K562 (cell line): ENCODE measurements around the gene TNFSF4. TPM values are rescaled to one million over a fixed set of nuclear protein-coding genes. Genes with fewer than 3 reads are reported as not detected.

Experiments used
- ATAC-seq: fragments of 200-7000 bp; cut with Tn5 transposase; 3 replicates; pipeline ENCODE4 v1.9.1; 2020; ENCODE audit warnings: moderate library complexity
- BruUV-seq: library from RNA; stranded (reverse); fragments of 400-500 nt; replicated peaks from 2 replicates; lab custom pipeline; 2021; lab: Mats Ljungman, UMichigan
- CTCF ChIA-PET: fragments of 300-600 bp; formaldehyde crosslinking; extraction: SDS; loops from one replicate; lab custom pipeline; 2021; ENCODE audit warnings: low intra/inter-chr PET ratio; lab: Yijun Ruan, JAX
- POLR2A ChIA-PET: fragments of 300-600, 350-650 bp; sonication (Branson Sonifier 250); formaldehyde crosslinking; extraction: SDS; loops from one replicate; lab custom pipeline; 2021; ENCODE audit warnings: antibody characterized with exemption, inconsistent platforms; lab: Yijun Ruan, JAX
- DNase-seq, 4 experiments: peaks; one replicate each; pipeline versions ENCODE4 v3.0.0 to v3.0.0-alpha.2; 2011 to 2018; ENCODE audit warnings: low spot score in 3 of 4, mixed read lengths in 3 of 4; ENCODE audit errors: extremely low read depth in 1 of 4
- FAIRE-seq: peaks from 2 replicates; lab custom pipeline; 2011; peaks lifted over from hg19 to GRCh38; lab: Jason Lieb, UNC
- H2AFZ ChIP-seq: 2 replicates; pipeline ENCODE4 v1.6.0; 2011; ENCODE audit warnings: low read depth, low read length, control low read depth, inconsistent platforms
- H3K27ac ChIP-seq: fragments of 200-600 bp; 3 replicates; pipeline ENCODE4 v1.8.0; 2011; ENCODE audit warnings: low read depth, mild to moderate bottlenecking, control low read depth, inconsistent platforms, low read length, moderate library complexity, mixed read lengths; ENCODE audit errors: extremely low read depth
- H3K27me3 ChIP-seq, 2 experiments: fragments of 300-600 bp in 1 of 2; 2 replicates in 1 of 2; 3 replicates in 1 of 2; pipeline versions ENCODE4 v1.6.0 to v1.8.0; 2011; ENCODE audit warnings: inconsistent platforms in 2 of 2, low read length in 2 of 2, mild to moderate bottlenecking in 1 of 2, mixed read lengths in 1 of 2, moderate library complexity in 1 of 2; ENCODE audit not compliant: control insufficient read depth in 2 of 2, insufficient read depth in 2 of 2
- H3K36me3 ChIP-seq: fragments of 300-600 bp; 3 replicates; pipeline ENCODE4 v1.8.0; 2011; ENCODE audit warnings: mild to moderate bottlenecking, low read length, inconsistent platforms; ENCODE audit not compliant: control insufficient read depth, insufficient read depth
- H3K4me1 ChIP-seq, 2 experiments: fragments of 200-600 bp in 1 of 2; replicated peaks in 1 of 2; 2 replicates in 1 of 2; 3 replicates in 1 of 2; pipeline versions ENCODE4 v1.5.1 to v1.8.0; 2011; ENCODE audit warnings: inconsistent platforms in 2 of 2, low read length in 2 of 2, mild to moderate bottlenecking in 1 of 2, mixed read lengths in 1 of 2, moderate library complexity in 1 of 2; ENCODE audit not compliant: control insufficient read depth in 2 of 2, insufficient read depth in 2 of 2
- H3K4me2 ChIP-seq: 2 replicates; pipeline ENCODE4 v1.6.1; 2011; ENCODE audit warnings: low read length, control low read depth, inconsistent platforms, mixed read lengths; ENCODE audit not compliant: insufficient read depth
- H3K4me3 ChIP-seq: fragments of 200-600 bp; sonication (generic), shearing (Covaris generic); 2 replicates; pipeline ENCODE4 v1.5.1; 2016; ENCODE audit warnings: control low read depth, inconsistent platforms
- H3K79me2 ChIP-seq: fragments of 200-600 bp; 3 replicates; pipeline ENCODE4 v1.8.0; 2011; ENCODE audit warnings: low read length, inconsistent platforms; ENCODE audit not compliant: control insufficient read depth, insufficient read depth
- H3K9ac ChIP-seq, 2 experiments: 2 replicates each; pipeline versions ENCODE4 v1.6.0 to v1.6.1; 2011; ENCODE audit warnings: low read depth in 2 of 2, low read length in 2 of 2, control low read depth in 1 of 2, inconsistent platforms in 1 of 2, mild to moderate bottlenecking in 1 of 2, mixed read lengths in 1 of 2; ENCODE audit not compliant: insufficient read depth in 1 of 2
- H3K9me1 ChIP-seq: one replicate; pipeline ENCODE4 v1.6.0; 2011; ENCODE audit warnings: inconsistent platforms, mild to moderate bottlenecking, low read length, moderate library complexity; ENCODE audit not compliant: control insufficient read depth, insufficient read depth
- H3K9me3 ChIP-seq: replicated peaks from 2 replicates; pipeline ENCODE4 v1.5.1; 2011; ENCODE audit warnings: low read depth, low read length, inconsistent platforms; ENCODE audit not compliant: control insufficient read depth, insufficient read depth
- H4K20me1 ChIP-seq: replicated peaks from 2 replicates; pipeline ENCODE4 v1.6.1; 2011; ENCODE audit warnings: low read length, inconsistent platforms, mixed read lengths; ENCODE audit not compliant: control insufficient read depth, insufficient read depth
- ARID1B ChIP-seq: fragments of 450-650 bp; IDR thresholded peaks from 2 replicates; pipeline ENCODE4 v1.6.1; 2016; ENCODE audit warnings: antibody characterized with exemption, mild to moderate bottlenecking, inconsistent platforms
- ATF3 ChIP-seq, 2 experiments: fragments of 450-650 bp in 1 of 2; sonication (generic) in 1 of 2; formaldehyde crosslinking in 1 of 2; IDR thresholded peaks in 1 of 2; conservative IDR thresholded peaks in 1 of 2; 2 replicates each; pipeline versions ENCODE4 v1.6.1 to v1.8.1; 2016 to 2023; ENCODE audit warnings: mild to moderate bottlenecking in 2 of 2, moderate library complexity in 2 of 2, inconsistent platforms in 1 of 2, missing genetic modification reagents in 1 of 2
- ATF7 ChIP-seq: fragments of 450-650 bp; IDR thresholded peaks from 2 replicates; pipeline ENCODE4 v1.7.1; 2014; ENCODE audit warnings: mild to moderate bottlenecking, moderate library complexity
- CAMTA2 ChIP-seq: fragments of 250-450 bp; sonication (Bioruptor Pico); conservative IDR thresholded peaks from 2 replicates; pipeline ENCODE4 v1.5.1; 2022
- CREBBP ChIP-seq: IDR thresholded peaks from one replicate; pipeline ENCODE4 v1.6.1; 2012; ENCODE audit warnings: low read depth, mild to moderate bottlenecking, control low read depth, inconsistent platforms, low read length
- ESRRB ChIP-seq: fragments of 250-450 bp; sonication (Bioruptor Pico); IDR thresholded peaks from 2 replicates; pipeline ENCODE4 v1.5.0; 2020; ENCODE audit warnings: mild to moderate bottlenecking, moderate library complexity, borderline replicate concordance
- FOSL1 ChIP-seq: fragments of 200-800 bp; sonication (Bioruptor generic); conservative IDR thresholded peaks from 2 replicates; pipeline ENCODE4 v1.6.1; 2016; ENCODE audit warnings: missing genetic modification characterization, missing compliant biosample characterization
- JUNB ChIP-seq: fragments of 450-650 bp; formaldehyde crosslinking; conservative IDR thresholded peaks from 2 replicates; pipeline ENCODE4 v1.4.0; 2020; ENCODE audit warnings: mild to moderate bottlenecking
- MEIS2 ChIP-seq: fragments of 450-650 bp; IDR thresholded peaks from 2 replicates; pipeline ENCODE4 v1.6.1; 2014; ENCODE audit warnings: mild to moderate bottlenecking; ENCODE audit not compliant: partially characterized antibody
- PHTF2 ChIP-seq: fragments of 250-450 bp; sonication (Bioruptor Pico); IDR thresholded peaks from 2 replicates; pipeline ENCODE4 v1.5.0; 2021; ENCODE audit warnings: mild to moderate bottlenecking
- SIRT6 ChIP-seq: IDR thresholded peaks from one replicate; pipeline ENCODE4 v1.6.1; 2012; ENCODE audit warnings: low read depth, mild to moderate bottlenecking, control low read depth, inconsistent platforms, low read length, moderate library complexity
- TAF1 ChIP-seq: IDR thresholded peaks from 2 replicates; pipeline ENCODE4 v1.6.1; 2011; ENCODE audit warnings: mild to moderate bottlenecking, low read length, moderate library complexity; ENCODE audit not compliant: insufficient read depth, control insufficient read depth, severe bottlenecking; ENCODE audit errors: extremely low read depth
- WGBS: fragments of 100-300 bp; shearing (Covaris generic); methylation state at CpG from one replicate; pipeline ENCODE4 v1.1.6; 2016; ENCODE audit warnings: low coverage, mixed read lengths; ENCODE audit not compliant: insufficient coverage; ENCODE audit errors: missing lambda C conversion rate; 5-methylcytosine and 5-hydroxymethylcytosine counted together
- in situ Hi-C: fragments of 300-500 bp; cut with MboI; formaldehyde crosslinking; loops from 4 replicates; pipeline ENCODE4 v1.15.0; 2018; ENCODE audit warnings: inconsistent platforms, mixed read lengths
- intact Hi-C: fragments of 100-400 bp; cut with micrococcal nuclease; formaldehyde crosslinking; loops from 2 replicates; pipeline ENCODE4 v1.14.2; 2022
- polyA plus RNA-seq, 8 experiments: library from polyadenylated mRNA; depleted of rRNA in 4 of 8; stranded (reverse) in 5 of 8; unstranded in 3 of 8; fragments of >200 nt; fragmentation: Nextera tagmentation in 2 of 8; fragmentation: Illumina TruSeq in 1 of 8; extraction: Ambion mirVana in 2 of 8; extraction: Trizol in 1 of 8; gene quantifications; 2 replicates each; pipeline versions ENCODE4 v1.2.1 to v1.2.3, GENCODE V29; 2011 to 2014; ENCODE audit warnings: inconsistent platforms in 1 of 8, missing spikeins in 1 of 8
- total RNA-seq, 7 experiments: library from RNA; depleted of rRNA in 6 of 7; stranded (reverse); fragments of >200 nt in 6 of 7; fragmentation: Illumina TruSeq in 2 of 7; extraction: Trizol in 2 of 7; gene quantifications; 2 replicates each; pipeline versions ENCODE4 v1.2.1 to v1.2.3, GENCODE V29; 2011 to 2021; ENCODE audit warnings: low replicate concordance in 1 of 7
- TF ChIP-seq, protein P1 (sequence below), 2 experiments: IDR thresholded peaks in 1 of 2; conservative IDR thresholded peaks in 1 of 2; 2 replicates each; pipeline ENCODE4 v1.6.1; 2016; ENCODE audit warnings: low read depth in 2 of 2, mild to moderate bottlenecking in 1 of 2, missing compliant biosample characterization in 1 of 2, missing genetic modification characterization in 1 of 2, moderate library complexity in 1 of 2
- TF ChIP-seq, protein P2 (sequence below): fragments of 450-650 bp; IDR thresholded peaks from 2 replicates; pipeline ENCODE4 v1.6.1; 2018; ENCODE audit not compliant: partially characterized antibody

The TNFSF4 gene
- total and polyA plus RNA-seq, 9 of the 15 experiments (the other 6 are each of a cell fraction or from before 2014, with no cell fraction given): 0.08 to 0.23 (median 0.15) TPM; not detected in 1

DNA sequence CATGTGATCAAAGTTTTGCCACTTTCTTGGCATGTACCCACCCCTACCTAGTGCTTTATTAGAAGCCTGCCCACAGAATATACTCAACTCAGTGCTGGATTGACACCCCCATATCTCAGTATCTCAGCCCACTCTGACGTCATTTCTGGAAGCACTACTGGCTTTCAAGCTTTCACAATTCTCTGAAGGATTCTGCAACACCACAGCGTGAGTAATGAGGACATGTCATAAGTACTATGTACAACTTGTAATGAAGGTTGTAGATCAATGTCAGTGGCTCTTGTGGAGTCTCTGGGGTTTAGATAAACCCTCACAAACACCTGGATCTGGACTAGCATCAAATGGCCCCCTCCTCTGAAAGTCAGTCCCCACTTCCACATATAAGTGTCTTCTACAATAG, 57.2 kb downstream of the TNFSF4 start:
- in situ Hi-C loops: no loop called here
- no peak overlapping the region for H3K9ac ChIP-seq
- WGBS: 0% methylated on average over 2 of the region's 2 CpGs
- H3K36me3 ChIP-seq: no peaks in the 10 kb centered on the region
- no peaks in the 10 kb centered on the region for H3K79me2 ChIP-seq
- H3K4me1 ChIP-seq: no peaks in the 10 kb centered on the region
- peak; percentile 56 for ATAC-seq
- H3K4me3 ChIP-seq: no peak overlapping the region
- H3K9me1 ChIP-seq: no peaks in the 10 kb centered on the region
- peak in 1 of 4 experiments; percentile 21 for DNase-seq
- no peaks in the 10 kb centered on the region for H4K20me1 ChIP-seq
- peaks cover 0 to 6% of the 10 kb centered on the region in 2 experiments; a peak in 1 of 5 replicates for H3K27me3 ChIP-seq
- intact Hi-C loops: no loop called here
- no peak overlapping the region for H3K27ac ChIP-seq
- no peak overlapping the region; the same call in 1 of the 2 replicates for H2AFZ ChIP-seq
- no peaks in the 10 kb centered on the region for H3K9me3 ChIP-seq
- FAIRE-seq: no peak
- BruUV-seq: no TSS peak
- H3K4me2 ChIP-seq: peak overlapping the region; percentile 23; the same call in 1 of the 2 replicates
- CTCF ChIA-PET: no interaction called here
- POLR2A ChIA-PET: interaction anchor here (0.6 kb wide), 1 partner anchor 965 kb away, joined by 5 read pairs; no protein-coding TSS in a partner anchor
- TF ChIP-seq CAMTA2: no peak
- peak; percentile 69 for TF ChIP-seq FOSL1 (tag)
- no peak for TF ChIP-seq TAF1
- peak; percentile 46 for TF ChIP-seq ARID1B
- TF ChIP-seq ATF7: peak; percentile 89
- TF ChIP-seq CREBBP: no peak
- TF ChIP-seq MEIS2: peak; percentile 87
- TF ChIP-seq, protein P1, sequence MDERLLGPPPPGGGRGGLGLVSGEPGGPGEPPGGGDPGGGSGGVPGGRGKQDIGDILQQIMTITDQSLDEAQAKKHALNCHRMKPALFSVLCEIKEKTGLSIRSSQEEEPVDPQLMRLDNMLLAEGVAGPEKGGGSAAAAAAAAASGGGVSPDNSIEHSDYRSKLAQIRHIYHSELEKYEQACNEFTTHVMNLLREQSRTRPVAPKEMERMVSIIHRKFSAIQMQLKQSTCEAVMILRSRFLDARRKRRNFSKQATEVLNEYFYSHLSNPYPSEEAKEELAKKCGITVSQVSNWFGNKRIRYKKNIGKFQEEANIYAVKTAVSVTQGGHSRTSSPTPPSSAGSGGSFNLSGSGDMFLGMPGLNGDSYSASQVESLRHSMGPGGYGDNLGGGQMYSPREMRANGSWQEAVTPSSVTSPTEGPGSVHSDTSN (CRISPR knock-in tag; IDR thresholded peaks at IDR 0.05; ENCODE audit: low read depth): no peak
- TF ChIP-seq, protein P1 (tag; conservative IDR thresholded peaks at IDR 0.05; ENCODE audit: low read depth): peak; percentile 95
- TF ChIP-seq JUNB (CRISPR knock-in tag): no peak
- TF ChIP-seq PHTF2 (CRISPR knock-in tag): no peak
- no peak for TF ChIP-seq SIRT6
- peak; percentile 88 for TF ChIP-seq ATF3 (IDR thresholded peaks at IDR 0.05)
- no peak for TF ChIP-seq ATF3 (CRISPR knock-in tag; conservative IDR thresholded peaks at IDR 0.05)
- no peak for TF ChIP-seq ESRRB (CRISPR knock-in tag)
- TF ChIP-seq, protein P2, sequence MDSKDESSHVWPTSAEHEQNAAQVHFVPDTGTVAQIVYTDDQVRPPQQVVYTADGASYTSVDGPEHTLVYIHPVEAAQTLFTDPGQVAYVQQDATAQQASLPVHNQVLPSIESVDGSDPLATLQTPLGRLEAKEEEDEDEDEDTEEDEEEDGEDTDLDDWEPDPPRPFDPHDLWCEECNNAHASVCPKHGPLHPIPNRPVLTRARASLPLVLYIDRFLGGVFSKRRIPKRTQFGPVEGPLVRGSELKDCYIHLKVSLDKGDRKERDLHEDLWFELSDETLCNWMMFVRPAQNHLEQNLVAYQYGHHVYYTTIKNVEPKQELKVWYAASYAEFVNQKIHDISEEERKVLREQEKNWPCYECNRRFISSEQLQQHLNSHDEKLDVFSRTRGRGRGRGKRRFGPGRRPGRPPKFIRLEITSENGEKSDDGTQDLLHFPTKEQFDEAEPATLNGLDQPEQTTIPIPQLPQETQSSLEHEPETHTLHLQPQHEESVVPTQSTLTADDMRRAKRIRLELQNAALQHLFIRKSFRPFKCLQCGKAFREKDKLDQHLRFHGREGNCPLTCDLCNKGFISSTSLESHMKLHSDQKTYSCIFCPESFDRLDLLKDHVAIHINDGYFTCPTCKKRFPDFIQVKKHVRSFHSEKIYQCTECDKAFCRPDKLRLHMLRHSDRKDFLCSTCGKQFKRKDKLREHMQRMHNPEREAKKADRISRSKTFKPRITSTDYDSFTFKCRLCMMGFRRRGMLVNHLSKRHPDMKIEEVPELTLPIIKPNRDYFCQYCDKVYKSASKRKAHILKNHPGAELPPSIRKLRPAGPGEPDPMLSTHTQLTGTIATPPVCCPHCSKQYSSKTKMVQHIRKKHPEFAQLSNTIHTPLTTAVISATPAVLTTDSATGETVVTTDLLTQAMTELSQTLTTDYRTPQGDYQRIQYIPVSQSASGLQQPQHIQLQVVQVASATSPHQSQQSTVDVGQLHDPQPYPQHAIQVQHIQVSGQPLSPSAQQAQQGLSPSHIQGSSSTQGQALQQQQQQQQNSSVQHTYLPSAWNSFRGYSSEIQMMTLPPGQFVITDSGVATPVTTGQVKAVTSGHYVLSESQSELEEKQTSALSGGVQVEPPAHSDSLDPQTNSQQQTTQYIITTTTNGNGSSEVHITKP: peak; percentile 21
